ENCODE measurements around the gene IL1RAPL1. TPM values are rescaled to one million over a fixed set of nuclear protein-coding genes. Genes with fewer than 3 reads are reported as not detected.

The IL1RAPL1 gene
- total RNA-seq, 2 donors from 2014 or later = 1.6 to 1.7 TPM

GRCh38 chrX:29962061-29962460 is 1374.8 kb downstream of the IL1RAPL1 start:
- ATAC-seq = no peak
- intact Hi-C loops (cut with DNase I) = no loop called here
- no peak for DNase-seq

DNA sequence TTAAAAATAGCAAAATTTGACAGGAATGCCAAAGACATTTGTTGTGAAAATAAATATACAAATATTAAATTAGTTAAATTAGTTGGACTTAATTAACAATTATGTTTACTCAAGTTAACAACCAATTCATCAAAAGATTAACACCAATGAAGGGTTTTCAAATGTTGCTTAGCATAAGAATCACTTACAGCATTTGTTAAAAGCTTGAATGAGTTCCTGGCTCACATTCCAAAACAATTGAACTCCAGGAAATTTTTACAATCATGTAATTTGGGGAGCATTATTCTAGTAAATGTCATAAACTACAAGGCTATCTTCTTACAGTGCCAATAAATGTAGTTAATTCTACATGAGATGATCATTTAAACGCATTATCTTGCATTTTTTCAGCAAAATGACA is 1378.4 kb downstream of the IL1RAPL1 start:
- no peak for DNase-seq
- no peak for ATAC-seq
- intact Hi-C loops (cut with DNase I) = no loop called here

DNA sequence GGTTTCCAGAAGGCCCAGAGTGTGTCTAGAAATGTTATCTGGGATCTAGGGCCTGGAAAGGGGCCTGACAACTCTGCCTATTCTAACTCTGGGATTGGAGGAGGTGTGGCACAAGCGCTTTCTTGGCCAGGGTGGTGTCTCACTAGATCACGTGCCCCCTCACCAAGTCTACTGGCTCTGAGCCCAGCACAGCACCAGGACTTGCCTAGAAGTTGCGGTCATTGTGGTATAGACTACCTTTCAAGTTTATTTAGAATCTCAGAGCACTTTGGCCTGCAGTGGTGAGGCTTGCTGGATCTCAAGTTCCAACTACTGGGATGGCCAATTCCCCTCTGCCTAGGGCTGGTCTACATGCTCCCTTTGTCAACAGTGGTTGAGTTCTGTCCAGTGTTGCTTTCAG is 1404.8 kb downstream of the IL1RAPL1 start:
- no peak for DNase-seq
- ATAC-seq = no peak
- intact Hi-C loops (cut with DNase I) = no loop called here

GRCh38 chrX:30005813-30006212 is 1418.6 kb downstream of the IL1RAPL1 start:
- intact Hi-C loops (cut with DNase I) = no loop called here
- DNase-seq = no peak
- no peak for ATAC-seq

Small RNA genes within 50 kb of the gene (microRNA-seq; reads per million reads assigned to microRNA genes)
- 0 reads per million in 2 donors for gene MIR4666B
